ENCODE measurements around the gene SLC25A22. TPM values are rescaled to one million over a fixed set of nuclear protein-coding genes. Genes with fewer than 3 reads are reported as not detected.

Gene SLC25A22
- total RNA-seq, 4 donors from 2014 or later: 5.2 to 14.5 (median 6.9) TPM

DNA sequence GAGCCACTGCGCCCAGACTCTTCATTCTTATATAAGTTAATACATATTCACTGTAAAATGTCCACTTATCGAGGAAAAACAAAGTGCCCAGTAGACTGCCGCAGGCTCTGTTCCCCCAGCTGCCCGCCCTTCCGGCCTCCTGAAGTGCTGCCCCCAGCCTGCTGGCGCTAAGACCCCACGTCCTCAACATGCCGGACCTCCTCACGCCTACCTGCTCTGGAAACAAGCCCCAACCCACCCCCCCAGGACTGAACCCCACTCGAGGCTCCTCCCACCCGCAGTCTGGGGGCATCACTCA, 21.9 kb downstream of the SLC25A22 start:
- H3K9me3 ChIP-seq: no peaks in the 10 kb centered on the region
- no peaks in the 10 kb centered on the region for H3K27me3 ChIP-seq
- peak overlapping the region; percentile 85 to 98 for H3K4me3 ChIP-seq
- 28 to 100% methylated on average over 1 to 3 of the region's 11 CpGs for WGBS, 2 donors (ENCODE audit: low coverage in 1 of 2)
- ATAC-seq: no peak
- peaks cover 0 to 46% of the 10 kb centered on the region in 2 donors for H3K36me3 ChIP-seq
- peaks cover 0 to 79% (median 23%) of the 10 kb centered on the region in 3 donors for H3K4me1 ChIP-seq
- H3K27ac ChIP-seq: peak overlapping the region in 2 of 4 donors; percentile 88 to 90
- TF ChIP-seq, protein P1, sequence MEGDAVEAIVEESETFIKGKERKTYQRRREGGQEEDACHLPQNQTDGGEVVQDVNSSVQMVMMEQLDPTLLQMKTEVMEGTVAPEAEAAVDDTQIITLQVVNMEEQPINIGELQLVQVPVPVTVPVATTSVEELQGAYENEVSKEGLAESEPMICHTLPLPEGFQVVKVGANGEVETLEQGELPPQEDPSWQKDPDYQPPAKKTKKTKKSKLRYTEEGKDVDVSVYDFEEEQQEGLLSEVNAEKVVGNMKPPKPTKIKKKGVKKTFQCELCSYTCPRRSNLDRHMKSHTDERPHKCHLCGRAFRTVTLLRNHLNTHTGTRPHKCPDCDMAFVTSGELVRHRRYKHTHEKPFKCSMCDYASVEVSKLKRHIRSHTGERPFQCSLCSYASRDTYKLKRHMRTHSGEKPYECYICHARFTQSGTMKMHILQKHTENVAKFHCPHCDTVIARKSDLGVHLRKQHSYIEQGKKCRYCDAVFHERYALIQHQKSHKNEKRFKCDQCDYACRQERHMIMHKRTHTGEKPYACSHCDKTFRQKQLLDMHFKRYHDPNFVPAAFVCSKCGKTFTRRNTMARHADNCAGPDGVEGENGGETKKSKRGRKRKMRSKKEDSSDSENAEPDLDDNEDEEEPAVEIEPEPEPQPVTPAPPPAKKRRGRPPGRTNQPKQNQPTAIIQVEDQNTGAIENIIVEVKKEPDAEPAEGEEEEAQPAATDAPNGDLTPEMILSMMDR (IDR thresholded peaks at IDR 0.05): no peak
- TF ChIP-seq POLR2AphosphoS5 (IDR thresholded peaks at IDR 0.05): no peak
- no peak for TF ChIP-seq POLR2A (IDR thresholded peaks at IDR 0.05)
- TF ChIP-seq EP300 (IDR thresholded peaks at IDR 0.05): no peak

DNA sequence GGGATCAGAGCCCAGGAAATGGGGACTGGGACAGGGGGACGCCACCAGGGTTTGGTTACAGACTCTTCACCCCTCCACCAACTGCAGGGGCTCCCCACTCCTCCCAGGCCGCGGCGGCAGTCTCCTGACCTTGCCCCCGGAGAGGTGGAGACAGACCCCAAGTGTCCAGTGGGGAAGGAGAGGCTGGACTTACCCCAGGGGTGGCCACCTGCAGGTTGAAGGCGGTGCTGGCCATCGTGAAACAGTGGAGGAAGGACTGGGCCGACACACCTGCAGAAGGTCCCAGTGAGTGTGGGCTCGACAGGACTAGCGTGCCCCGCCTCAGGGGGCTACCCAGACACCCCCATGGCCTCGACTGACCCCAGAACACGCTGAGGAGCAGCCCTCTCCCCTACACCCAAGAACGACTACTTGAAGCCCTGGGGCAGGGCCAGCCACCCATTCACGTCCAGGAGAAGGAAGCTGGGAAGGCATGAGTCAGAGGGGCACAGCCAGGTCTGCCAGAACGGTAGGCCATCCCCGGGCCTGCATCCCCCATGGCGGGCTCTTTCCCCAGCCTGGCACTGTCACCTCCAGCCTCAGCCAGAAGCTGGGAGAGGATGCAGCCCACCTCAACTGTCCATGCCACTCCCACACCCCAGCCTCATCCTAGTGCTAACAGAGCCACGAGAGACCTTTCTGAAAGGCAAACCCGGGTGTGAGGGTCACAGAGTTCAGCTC, 23.0 kb downstream of the SLC25A22 start:
- TF ChIP-seq, protein P1 (IDR thresholded peaks at IDR 0.05): no peak
- TF ChIP-seq POLR2A (IDR thresholded peaks at IDR 0.05) (no peak), POLR2AphosphoS5 (IDR thresholded peaks at IDR 0.05) (no peak), EP300 (IDR thresholded peaks at IDR 0.05) (no peak)
- ATAC-seq: no peak
- Histone ChIP-seq H3K9me3 (no peaks in the 10 kb centered on the region), H3K4me1 (peaks cover 0 to 76% (median 23%) of the 10 kb centered on the region in 3 donors), H3K27me3 (no peaks in the 10 kb centered on the region), H3K36me3 (peaks cover 0 to 51% of the 10 kb centered on the region in 2 donors), H3K4me3 (peak overlapping the region in 1 of 2 donors; percentile 98), H3K27ac (no peak overlapping the region)
- 40 to 84% methylated on average over 1 to 5 of the region's 20 CpGs for WGBS, 2 donors (ENCODE audit: low coverage in 1 of 2)

DNA sequence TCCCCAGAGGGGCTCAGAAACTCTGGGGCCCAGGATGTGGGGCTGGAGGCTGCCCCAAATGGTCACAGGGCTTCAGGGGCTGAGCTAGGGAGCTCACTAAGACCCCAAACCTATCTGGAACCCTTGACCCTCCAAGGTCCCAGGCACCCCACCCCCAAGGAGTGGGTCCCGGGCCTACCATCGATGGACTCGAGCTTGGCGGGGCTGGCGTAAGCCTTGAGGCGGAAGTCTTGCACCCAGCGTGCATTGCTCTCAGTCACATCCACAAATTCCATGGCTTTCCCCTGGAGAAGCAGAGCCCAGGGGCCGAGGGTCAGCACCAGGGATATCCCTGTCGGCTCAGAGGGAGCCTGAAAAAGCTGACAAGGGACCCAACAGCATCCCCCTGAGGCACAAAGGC, 24.3 kb downstream of the SLC25A22 start:
- Histone ChIP-seq H3K36me3 (peaks cover 0 to 60% of the 10 kb centered on the region in 2 donors), H3K27me3 (no peaks in the 10 kb centered on the region), H3K4me1 (peaks cover 0 to 63% (median 23%) of the 10 kb centered on the region in 3 donors), H3K27ac (no peak overlapping the region), H3K4me3 (no peak overlapping the region), H3K9me3 (no peaks in the 10 kb centered on the region)
- no CpG with 5 or more reads among the region's 9 CpGs for WGBS, 2 donors (ENCODE audit: low coverage in 1 of 2)
- TF ChIP-seq POLR2AphosphoS5 (IDR thresholded peaks at IDR 0.05) (no peak), EP300 (IDR thresholded peaks at IDR 0.05) (no peak)
- TF ChIP-seq, protein P1 (IDR thresholded peaks at IDR 0.05): no peak
- ATAC-seq: no peak

DNA sequence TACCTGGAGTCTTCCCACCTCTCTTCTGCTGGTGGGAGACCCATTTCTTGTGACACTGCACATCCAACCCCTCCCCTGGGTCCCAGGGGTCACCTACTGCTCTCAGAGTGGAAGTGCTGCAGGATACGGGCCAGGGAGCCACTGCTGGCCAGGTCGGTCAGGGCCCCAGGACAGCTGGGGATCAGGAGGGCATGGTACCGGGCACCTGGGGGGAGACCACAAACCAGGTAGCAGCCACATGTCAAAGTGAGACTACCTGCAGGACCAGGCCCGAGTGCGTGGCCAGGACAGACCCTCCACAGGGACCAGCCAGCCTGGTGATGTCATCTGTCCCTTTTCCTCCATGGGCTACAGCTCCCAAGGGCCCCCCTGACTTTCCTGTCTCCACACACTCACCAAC, 24.7 kb downstream of the SLC25A22 start:
- ATAC-seq: no peak
- no peaks in the 10 kb centered on the region for H3K27me3 ChIP-seq
- no peaks in the 10 kb centered on the region for H3K9me3 ChIP-seq
- H3K36me3 ChIP-seq: peaks cover 0 to 64% of the 10 kb centered on the region in 2 donors
- WGBS, 2 donors (ENCODE audit: low coverage in 1 of 2): 91% methylated on average over 4 of the region's 5 CpGs; no CpG with 5 or more reads in 1 of the 2 donors
- TF ChIP-seq, protein P1 (IDR thresholded peaks at IDR 0.05): no peak
- TF ChIP-seq POLR2A (IDR thresholded peaks at IDR 0.05): no peak
- no peak for TF ChIP-seq EP300 (IDR thresholded peaks at IDR 0.05)
- H3K4me3 ChIP-seq: no peak overlapping the region
- H3K27ac ChIP-seq: peak overlapping the region in 2 of 4 donors; percentile 26 to 41
- peaks cover 0 to 59% (median 21%) of the 10 kb centered on the region in 3 donors for H3K4me1 ChIP-seq
